DMS79 treated with DMSO at 0.1 percent for 48 hours (cell line): ENCODE measurements around the gene C3.
A peak's percentile ranks its signal among the peaks of the same experiment; 100 is the strongest.
"Not testable (repeated sequence)": the region's sequence is repeated elsewhere in the genome, so short reads cannot be mapped to it uniquely, and the experiment has no call there.

ENCODE experiments used
- DNase-seq: peaks from one replicate; lab custom pipeline; 2025; lab: John Stamatoyannopoulos, UW

C3 gene

GRCh38 chr19:6690160-6690885 is 30.1 kb downstream of the C3 start:
- no peak for DNase-seq

GRCh38 chr19:6687114-6687513 is 33.3 kb downstream of the C3 start:
- DNase-seq, result no peak

GRCh38 chr19:6686628-6686975 is 33.8 kb downstream of the C3 start:
- DNase-seq, result no peak

- no peak for DNase-seq
These were observed 34.4 kb downstream of the C3 start for GRCh38 chr19:6685962-6686627.

- DNase-seq, result no peak
These were observed 35.0 kb downstream of the C3 start for GRCh38 chr19:6685482-6685881.

- no peak for DNase-seq
These were observed 36.5 kb downstream of the C3 start for GRCh38 chr19:6683971-6684370.

- no peak for DNase-seq
These were observed 37.8 kb downstream of the C3 start for GRCh38 chr19:6682607-6683128.

- no peak for DNase-seq
These were observed 40.3 kb downstream of the C3 start for GRCh38 chr19:6680141-6680540.

GRCh38 chr19:6679139-6679538 is 41.3 kb downstream of the C3 start:
- DNase-seq, result no peak

- no peak for DNase-seq
These were observed 41.8 kb downstream of the C3 start for GRCh38 chr19:6678690-6679109.

- DNase-seq, result no peak
These were observed 42.4 kb downstream of the C3 start for GRCh38 chr19:6677883-6678689.

- DNase-seq, result peak; percentile 17
These were observed 43.0 kb downstream of the C3 start for GRCh38 chr19:6677495-6677882.

GRCh38 chr19:6676288-6676687 is 44.2 kb downstream of the C3 start:
- DNase-seq, result no peak

- peak; percentile 29 for DNase-seq
These were observed 45.6 kb downstream of the C3 start for GRCh38 chr19:6674868-6675305.

GRCh38 chr19:6674408-6674807 is 46.0 kb downstream of the C3 start:
- DNase-seq, result not testable (repeated sequence)

- no peak for DNase-seq
These were observed 47.7 kb downstream of the C3 start for GRCh38 chr19:6672693-6673290.

- DNase-seq, result no peak
These were observed 48.5 kb downstream of the C3 start for GRCh38 chr19:6671960-6672359.

GRCh38 chr19:6668691-6669090 is 51.8 kb downstream of the C3 start:
- no peak for DNase-seq

GRCh38 chr19:6667114-6667627 is 53.3 kb downstream of the C3 start:
- DNase-seq, result no peak

- no peak for DNase-seq
These were observed 55.5 kb downstream of the C3 start for GRCh38 chr19:6664916-6665315.

GRCh38 chr19:6663236-6664201 is 56.9 kb downstream of the C3 start:
- no peak for DNase-seq
